A549 treated with ZK216348 at 1 μM for 4 hours (cell line): ENCODE data around the gene HIVEP1. TPM values are rescaled to one million over a fixed set of nuclear protein-coding genes. Genes with fewer than 3 reads are reported as not detected.

Experiments
- total RNA-seq: library from RNA; stranded (reverse); fragments of 200-300 nt; extraction: Qiagen RNA extraction; gene quantifications from 5 replicates; pipeline ENCODE4 v1.2.3, GENCODE V29; 2022; ENCODE audit warnings: low read depth

Gene HIVEP1
- total RNA-seq, result 7.9 to 11.2 TPM (median 9.8 TPM) in 5 replicates

DNA sequence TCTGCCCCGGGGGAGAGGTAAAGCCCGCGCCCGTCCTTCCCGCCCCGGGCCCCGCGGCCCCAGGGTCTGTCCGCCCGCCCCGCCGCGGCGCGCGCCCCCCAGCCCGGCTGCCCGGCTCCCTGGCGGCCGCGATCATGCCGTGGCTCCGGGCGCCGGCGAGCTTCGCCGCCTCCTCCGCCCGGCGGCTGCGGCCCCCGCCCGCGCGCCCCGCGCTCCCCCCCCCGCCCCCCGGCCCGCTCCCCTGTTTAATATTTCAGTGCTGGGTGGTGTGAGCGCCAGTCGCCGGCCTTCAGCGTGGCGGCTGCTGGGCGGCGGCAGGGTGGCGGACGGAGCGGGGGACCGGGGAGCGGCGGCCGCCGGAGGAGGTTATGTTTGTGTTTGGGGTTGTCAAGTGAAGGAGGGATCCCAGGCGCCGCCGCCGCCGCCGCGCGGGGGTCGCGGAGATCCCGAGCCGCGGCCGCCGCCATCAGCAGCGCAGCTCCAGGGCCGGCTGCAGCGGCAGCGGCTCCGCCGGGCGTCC, at the start of gene HIVEP1:
Gene HIVEP1 (plus strand): TSS at position 275 of the 520 bp plus-strand sequence. CDS start 3,317 bp downstream, outside the sequence.

Other genes starting within 250 kb of the HIVEP1 start
- 0.49 to 1.2 TPM (median 0.90 TPM) in 5 replicates for gene ADTRP, start 233.5 kb upstream of the HIVEP1 start, total RNA-seq